BE2C (cell line): ENCODE results near the gene KCNIP4.
"Not testable (repeated sequence)": the region's sequence is repeated elsewhere in the genome, so short reads cannot be mapped to it uniquely, and the experiment has no call there.

ENCODE experiments used
- DNase-seq: peaks from one replicate; pipeline ENCODE4 v3.0.0-alpha.2; 2020
- H3K27me3 ChIP-seq: fragments of 250-450 bp; sonication (Bioruptor Pico); 2 replicates; pipeline ENCODE4 v1.5.1; 2020; ENCODE audit warnings: mild to moderate bottlenecking
- H3K36me3 ChIP-seq: fragments of 250-450 bp; sonication (Bioruptor Pico); 2 replicates; pipeline ENCODE4 v1.5.1; 2020; ENCODE audit warnings: mild to moderate bottlenecking
- H3K4me1 ChIP-seq: fragments of 250-450 bp; sonication (Bioruptor Pico); 2 replicates; pipeline ENCODE4 v1.5.1; 2020
- H3K4me3 ChIP-seq: 2 replicates; pipeline ENCODE4 v1.5.1; 2011; ENCODE audit warnings: low read depth, low read length
- H3K9me3 ChIP-seq: fragments of 250-450 bp; sonication (Bioruptor Pico); 2 replicates; pipeline ENCODE4 v1.5.1; 2020
- CTCF ChIP-seq: IDR thresholded peaks from 2 replicates; pipeline ENCODE4 v1.5.1; 2012; ENCODE audit warnings: mild to moderate bottlenecking, low read depth, low read length

KCNIP4 gene

DNA sequence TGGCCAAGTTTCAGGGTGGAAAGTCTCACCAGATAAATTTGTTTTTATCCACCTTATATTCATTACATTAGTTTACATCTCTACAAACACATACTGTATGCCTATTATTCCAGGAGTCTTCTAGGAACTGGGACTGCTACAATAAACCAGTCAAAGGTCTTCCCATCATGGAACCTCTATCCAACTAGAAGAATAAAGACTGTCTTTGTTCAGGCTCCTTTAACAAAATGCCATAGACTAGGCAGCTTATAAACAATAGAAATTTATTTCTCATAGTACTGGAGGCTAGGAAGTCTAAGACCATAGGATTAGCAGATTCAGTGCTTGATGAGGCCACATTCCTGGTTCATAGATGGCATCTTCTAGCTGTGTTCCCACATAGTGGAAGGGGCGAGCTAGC is 1186.7 kb downstream of the KCNIP4 start:
- Histone ChIP-seq H3K4me1 (no peaks in the 10 kb centered on the region), H3K9me3 (no peaks in the 10 kb centered on the region), H3K36me3 (no peaks in the 10 kb centered on the region), H3K4me3 (no peak overlapping the region), H3K27me3 (no peaks in the 10 kb centered on the region)
- no peak for TF ChIP-seq CTCF
- no peak for DNase-seq

- Histone ChIP-seq H3K9me3 (no peaks in the 10 kb centered on the region), H3K27me3 (no peaks in the 10 kb centered on the region), H3K36me3 (no peaks in the 10 kb centered on the region), H3K4me3 (no peak overlapping the region), H3K4me1 (no peaks in the 10 kb centered on the region)
- no peak for TF ChIP-seq CTCF
- no peak for DNase-seq
These were observed 1187.2 kb downstream of the KCNIP4 start for GRCh38 chr4:20761382-20761781.

- peak; percentile 56 for TF ChIP-seq CTCF
- Histone ChIP-seq H3K36me3 (no peaks in the 10 kb centered on the region), H3K27me3 (no peaks in the 10 kb centered on the region), H3K9me3 (no peaks in the 10 kb centered on the region), H3K4me3 (no peak overlapping the region), H3K4me1 (no peaks in the 10 kb centered on the region)
- peak; percentile 44 for DNase-seq
These were observed 1188.5 kb downstream of the KCNIP4 start for GRCh38 chr4:20760053-20760452.

GRCh38 chr4:20754036-20754435 is 1194.5 kb downstream of the KCNIP4 start:
- Histone ChIP-seq H3K36me3 (no peaks in the 10 kb centered on the region; the same call in 1 of the 2 replicates), H3K9me3 (no peaks in the 10 kb centered on the region), H3K4me1 (no peaks in the 10 kb centered on the region), H3K4me3 (no peak overlapping the region), H3K27me3 (no peaks in the 10 kb centered on the region)
- no peak for DNase-seq
- no peak for TF ChIP-seq CTCF

DNA sequence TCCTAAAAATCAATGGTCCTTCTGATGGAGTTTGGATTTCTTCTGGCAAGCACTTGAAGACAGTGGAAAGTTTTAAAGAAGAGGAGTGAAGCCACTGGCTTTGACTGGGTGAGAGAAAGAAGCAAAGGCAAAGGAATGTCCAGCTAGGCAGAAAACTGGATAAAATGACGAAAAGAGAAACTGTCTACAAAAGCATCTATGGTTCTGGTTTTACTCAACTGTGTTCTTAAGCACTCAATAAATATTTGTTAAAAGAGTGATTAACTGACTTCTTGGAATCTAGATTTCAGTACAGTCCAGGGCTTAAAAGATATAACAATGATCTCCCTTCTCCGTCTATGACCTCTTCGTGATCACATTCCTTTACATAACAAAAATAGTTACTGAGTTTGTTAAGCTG is 1195.9 kb downstream of the KCNIP4 start:
- Histone ChIP-seq H3K9me3 (no peaks in the 10 kb centered on the region), H3K27me3 (no peaks in the 10 kb centered on the region), H3K4me3 (no peak overlapping the region), H3K36me3 (no peaks in the 10 kb centered on the region; the same call in 1 of the 2 replicates), H3K4me1 (no peaks in the 10 kb centered on the region)
- no peak for TF ChIP-seq CTCF
- no peak for DNase-seq

DNA sequence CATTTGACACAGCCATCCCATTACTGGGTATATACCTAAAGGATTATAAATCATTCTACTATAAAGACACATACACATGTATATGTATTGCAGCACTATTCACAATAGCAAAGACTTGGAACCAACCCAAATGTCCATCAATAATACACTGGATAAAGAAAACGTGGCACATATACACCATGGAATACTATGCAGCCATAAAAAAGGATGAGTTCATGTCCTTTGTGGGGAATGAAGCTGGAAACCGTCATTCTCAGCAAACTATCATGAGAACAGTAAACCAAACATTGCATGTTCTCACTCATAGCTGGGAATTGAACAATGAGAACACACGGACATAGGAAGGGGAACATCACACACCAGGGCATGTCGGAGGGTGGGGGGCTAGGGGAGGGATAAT is 1202.6 kb downstream of the KCNIP4 start:
- not testable (repeated sequence) for H3K27me3 ChIP-seq, H3K9me3 ChIP-seq, H3K4me1 ChIP-seq, DNase-seq, H3K36me3 ChIP-seq, H3K4me3 ChIP-seq

DNA sequence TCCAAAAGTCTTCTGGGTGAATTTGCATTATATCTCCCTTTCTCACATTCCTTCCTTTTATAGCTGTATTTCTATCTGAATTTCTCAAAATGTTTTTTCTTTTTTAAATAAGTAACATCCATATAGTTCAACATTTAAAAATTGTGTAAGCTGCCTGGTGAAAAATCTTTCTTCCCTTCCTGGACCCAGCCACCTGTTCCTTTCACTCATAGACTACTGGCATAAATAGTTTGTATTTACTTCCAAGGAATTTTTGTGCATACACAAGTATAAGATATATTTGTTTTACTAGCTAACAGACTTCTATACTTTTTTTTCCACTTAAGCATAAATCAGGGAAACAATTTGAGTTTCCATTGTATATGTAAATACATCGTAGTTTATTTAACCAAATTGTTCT is 1212.6 kb downstream of the KCNIP4 start:
- no peaks in the 10 kb centered on the region for H3K4me1 ChIP-seq
- no peaks in the 10 kb centered on the region for H3K27me3 ChIP-seq
- peaks cover 31% of the 10 kb centered on the region for H3K36me3 ChIP-seq
- no peak overlapping the region for H3K4me3 ChIP-seq
- DNase-seq = no peak
- H3K9me3 ChIP-seq = peaks cover 4% of the 10 kb centered on the region; the same call in 1 of the 2 replicates
- TF ChIP-seq CTCF = no peak
